Measurements from ENCODE around the gene ETS1. TPM values are rescaled to one million over a fixed set of nuclear protein-coding genes. Genes with fewer than 3 reads are reported as not detected.

The ETS1 gene
- total RNA-seq, 1 experiment from 2014 or later: 135 TPM

DNA sequence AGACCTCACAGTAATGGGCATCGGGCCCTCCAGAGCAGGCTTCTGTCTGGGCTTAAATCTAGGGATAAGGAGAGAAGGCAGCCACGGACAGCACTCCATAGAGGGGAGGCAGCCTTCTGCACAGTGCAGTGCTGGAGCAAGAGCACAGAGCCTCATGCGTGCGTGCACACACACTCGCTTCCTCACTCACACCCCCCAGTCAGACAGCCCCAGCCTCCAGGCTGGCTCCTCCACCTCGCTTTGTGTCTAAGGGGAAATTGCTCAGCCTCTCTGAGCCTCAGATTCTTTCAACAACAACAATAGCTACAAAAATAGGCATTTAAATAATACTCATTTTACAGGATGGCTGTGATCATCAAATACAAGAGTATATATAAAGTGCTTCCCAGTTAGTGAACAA is 26.7 kb upstream of the ETS1 start:
- Histone ChIP-seq H3K36me3 (ENCODE audit: insufficient read depth, low read length) (no peaks in the 10 kb centered on the region), H3K79me2 (ENCODE audit: low read length) (no peaks in the 10 kb centered on the region), H3K27me3 (ENCODE audit: low read length) (no peaks in the 10 kb centered on the region), H3K4me1 (ENCODE audit: low read length) (peaks cover 48% of the 10 kb centered on the region), H3K27ac (ENCODE audit: low read length) (no peak overlapping the region), H3K9ac (ENCODE audit: low read length) (no peak overlapping the region), H4K20me1 (ENCODE audit: insufficient read depth, low read depth, low read length) (no peaks in the 10 kb centered on the region), H3K9me3 (ENCODE audit: low read length) (no peaks in the 10 kb centered on the region), H3K4me2 (ENCODE audit: low read depth, low read length, poor library complexity, severe bottlenecking) (no peak overlapping the region), H2AFZ (ENCODE audit: low read length) (no peak overlapping the region), H3K4me3 (ENCODE audit: low read length) (no peak overlapping the region), H3K9me2 (replicated peaks; ENCODE audit: insufficient read depth, low read length) (no peaks in the 10 kb centered on the region)
- no peak for DNase-seq

DNA sequence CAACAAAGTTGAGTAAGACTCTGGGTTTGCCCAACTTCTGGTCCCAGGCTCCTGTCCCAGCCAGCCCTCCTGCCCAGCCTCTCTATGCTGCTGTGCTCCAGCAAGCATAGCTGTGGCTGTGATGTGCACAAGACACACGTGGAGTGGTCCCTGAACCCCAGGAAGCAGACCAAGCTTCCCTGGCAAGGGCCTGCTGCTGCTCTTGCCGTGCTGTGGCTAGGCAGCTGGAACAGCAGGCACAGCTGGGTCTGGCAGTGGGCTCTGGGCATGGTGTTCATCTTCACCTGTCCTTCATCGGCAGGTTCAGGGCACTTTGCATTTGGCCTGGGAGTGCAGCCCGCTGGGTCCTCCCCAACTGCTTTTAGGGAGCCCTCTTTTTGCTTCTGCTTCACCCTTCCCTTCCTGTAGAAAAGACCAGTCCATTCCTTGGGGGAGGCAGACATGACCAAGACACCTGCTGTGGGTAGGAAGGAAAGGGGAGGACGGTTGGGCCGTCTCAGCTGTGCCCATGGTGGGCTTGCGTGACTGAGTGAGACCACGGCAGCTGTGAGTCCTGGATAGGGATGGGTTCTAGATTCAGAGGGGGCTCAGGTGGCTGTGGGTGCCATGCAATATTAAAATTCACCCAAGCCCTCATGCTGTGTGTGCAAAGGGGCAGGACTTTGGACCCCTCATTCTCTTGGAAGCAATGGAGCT is 26.1 kb upstream of the ETS1 start:
- Histone ChIP-seq H3K9ac (ENCODE audit: low read length) (peak overlapping the region; percentile 72), H3K4me1 (ENCODE audit: low read length) (peaks cover 54% of the 10 kb centered on the region), H4K20me1 (ENCODE audit: insufficient read depth, low read depth, low read length) (no peaks in the 10 kb centered on the region), H3K27ac (ENCODE audit: low read length) (peak overlapping the region; percentile 100; the same call in 1 of the 2 replicates), H3K27me3 (ENCODE audit: low read length) (no peaks in the 10 kb centered on the region), H3K79me2 (ENCODE audit: low read length) (no peaks in the 10 kb centered on the region), H3K9me3 (ENCODE audit: low read length) (no peaks in the 10 kb centered on the region), H3K4me3 (ENCODE audit: low read length) (no peak overlapping the region), H3K9me2 (replicated peaks; ENCODE audit: insufficient read depth, low read length) (no peaks in the 10 kb centered on the region), H3K36me3 (ENCODE audit: insufficient read depth, low read length) (no peaks in the 10 kb centered on the region), H3K4me2 (ENCODE audit: low read depth, low read length, poor library complexity, severe bottlenecking) (peak overlapping the region; percentile 29), H2AFZ (ENCODE audit: low read length) (peak overlapping the region; percentile 43; the same call in 1 of the 2 replicates)
- DNase-seq: no peak

DNA sequence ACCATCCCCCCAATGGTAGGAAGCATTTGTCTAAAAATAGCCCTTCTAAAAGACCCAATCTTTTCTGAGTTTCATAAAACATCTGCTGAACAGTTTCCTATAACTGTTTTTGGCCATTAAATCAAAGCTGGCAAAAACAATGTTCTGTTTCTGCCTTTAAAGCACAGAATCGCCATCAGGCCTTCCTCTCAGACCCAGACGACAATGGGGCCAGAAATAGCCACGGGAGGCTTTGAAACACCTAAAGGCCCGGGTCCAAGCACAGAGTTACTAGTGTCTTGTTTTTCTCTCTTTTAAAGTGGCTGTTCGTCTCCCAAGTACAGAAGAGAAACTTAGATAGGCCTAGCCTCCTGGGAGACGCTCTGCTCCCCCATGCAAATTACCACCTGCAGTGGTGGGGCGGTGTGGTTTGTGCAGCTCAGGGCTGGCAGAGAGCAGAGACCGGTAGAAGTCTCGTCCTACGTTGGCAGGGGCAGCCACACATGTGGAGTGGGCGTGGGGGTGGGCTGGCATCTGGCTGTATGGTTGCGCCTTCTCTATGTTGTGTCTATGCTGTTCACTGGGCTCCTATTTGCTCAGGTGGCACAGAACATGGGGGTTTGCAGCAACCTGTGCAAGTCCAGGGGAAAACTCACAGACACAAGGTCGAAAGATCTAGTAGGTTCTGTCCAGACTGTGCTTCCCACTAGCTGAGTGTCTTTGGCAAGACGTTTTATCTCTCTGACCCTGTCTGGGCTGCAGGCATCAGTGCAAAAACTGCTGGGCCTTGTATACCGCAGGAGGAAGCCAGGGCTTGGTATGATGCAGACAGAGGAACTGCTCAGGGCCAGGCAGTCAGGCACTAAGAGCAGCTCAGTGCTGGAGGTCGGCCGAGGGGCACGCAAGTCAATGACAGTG is 23.6 kb upstream of the ETS1 start:
- Histone ChIP-seq H4K20me1 (ENCODE audit: insufficient read depth, low read depth, low read length) (no peaks in the 10 kb centered on the region), H3K27ac (ENCODE audit: low read length) (peak overlapping the region; percentile 100), H3K4me1 (ENCODE audit: low read length) (peaks cover 56% of the 10 kb centered on the region), H3K9me2 (replicated peaks; ENCODE audit: insufficient read depth, low read length) (no peaks in the 10 kb centered on the region), H3K36me3 (ENCODE audit: insufficient read depth, low read length) (no peaks in the 10 kb centered on the region), H3K4me3 (ENCODE audit: low read length) (peak overlapping the region; percentile 64), H3K9ac (ENCODE audit: low read length) (peak overlapping the region; percentile 74), H3K9me3 (ENCODE audit: low read length) (no peaks in the 10 kb centered on the region), H3K4me2 (ENCODE audit: low read depth, low read length, poor library complexity, severe bottlenecking) (peak overlapping the region; percentile 81), H3K27me3 (ENCODE audit: low read length) (no peaks in the 10 kb centered on the region), H3K79me2 (ENCODE audit: low read length) (no peaks in the 10 kb centered on the region), H2AFZ (ENCODE audit: low read length) (no peak overlapping the region)
- peak; percentile 95 for DNase-seq

DNA sequence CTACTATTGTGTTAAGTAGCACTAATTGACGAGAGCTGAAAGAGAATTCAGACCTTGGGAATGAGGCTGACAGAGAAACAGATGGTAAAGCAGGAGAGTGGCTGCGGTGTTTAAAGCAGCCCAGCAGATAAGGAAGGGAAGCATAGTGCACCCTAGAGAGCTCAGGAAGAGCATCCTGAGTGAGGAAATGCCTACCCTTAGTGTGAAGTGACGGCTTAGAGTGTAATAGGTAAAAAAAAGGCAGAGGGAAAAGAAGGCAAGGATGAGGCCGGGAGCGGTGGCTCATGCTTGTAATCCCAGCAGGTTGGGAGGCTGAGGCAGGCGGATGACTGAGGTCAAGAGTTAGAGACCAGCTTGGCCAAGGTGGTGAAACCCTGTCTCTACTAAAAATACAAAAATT is 22.4 kb upstream of the ETS1 start:
- H4K20me1 ChIP-seq (ENCODE audit: insufficient read depth, low read depth, low read length): no peaks in the 10 kb centered on the region
- peaks cover 68% of the 10 kb centered on the region for H3K4me1 ChIP-seq (ENCODE audit: low read length)
- H3K36me3 ChIP-seq (ENCODE audit: insufficient read depth, low read length): no peaks in the 10 kb centered on the region
- no peaks in the 10 kb centered on the region for H3K79me2 ChIP-seq (ENCODE audit: low read length)
- peak overlapping the region; percentile 44 for H3K9ac ChIP-seq (ENCODE audit: low read length)
- no peaks in the 10 kb centered on the region for H3K9me3 ChIP-seq (ENCODE audit: low read length)
- no peak overlapping the region for H2AFZ ChIP-seq (ENCODE audit: low read length)
- H3K27me3 ChIP-seq (ENCODE audit: low read length): no peaks in the 10 kb centered on the region
- DNase-seq: no peak
- no peak overlapping the region for H3K4me3 ChIP-seq (ENCODE audit: low read length)
- H3K27ac ChIP-seq (ENCODE audit: low read length): peak overlapping the region; percentile 100
- no peaks in the 10 kb centered on the region for H3K9me2 ChIP-seq (replicated peaks; ENCODE audit: insufficient read depth, low read length)
- peak overlapping the region; percentile 81 for H3K4me2 ChIP-seq (ENCODE audit: low read depth, low read length, poor library complexity, severe bottlenecking)

DNA sequence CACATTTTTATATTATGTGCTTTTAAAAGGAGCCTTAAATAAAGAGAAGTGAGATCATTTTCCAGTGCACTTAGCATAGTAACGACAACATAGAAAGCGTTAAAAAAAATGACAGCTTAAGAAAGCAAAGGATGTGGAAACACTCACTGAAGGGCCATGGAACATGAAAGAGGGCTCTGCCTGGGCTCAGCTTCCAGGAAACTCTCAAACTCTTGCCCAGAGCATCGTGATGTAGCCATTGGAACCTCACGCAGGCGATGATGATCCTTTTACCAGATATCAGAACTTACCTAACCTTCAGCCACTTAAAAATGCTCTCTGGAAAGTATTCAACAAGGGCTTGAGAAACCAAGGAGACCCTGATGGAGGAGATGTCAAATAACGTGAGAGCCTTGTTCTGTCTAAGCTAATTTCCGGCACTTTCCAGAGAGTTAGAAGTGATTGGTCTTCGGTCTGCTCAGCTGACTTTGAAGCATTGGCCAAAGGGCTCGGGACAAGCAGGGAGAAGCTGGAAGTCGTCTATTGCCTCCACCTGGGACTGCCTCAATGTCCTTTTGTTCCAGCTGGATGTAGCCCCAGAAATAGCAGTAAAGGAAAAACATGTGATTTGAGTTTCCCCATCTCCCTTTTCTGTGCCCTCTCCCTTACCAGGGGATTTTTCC is 21.5 kb upstream of the ETS1 start:
- Histone ChIP-seq H3K79me2 (ENCODE audit: low read length) (no peaks in the 10 kb centered on the region), H3K36me3 (ENCODE audit: insufficient read depth, low read length) (no peaks in the 10 kb centered on the region), H3K27ac (ENCODE audit: low read length) (no peak overlapping the region), H3K9me2 (replicated peaks; ENCODE audit: insufficient read depth, low read length) (no peaks in the 10 kb centered on the region), H3K27me3 (ENCODE audit: low read length) (no peaks in the 10 kb centered on the region), H4K20me1 (ENCODE audit: insufficient read depth, low read depth, low read length) (no peaks in the 10 kb centered on the region), H3K4me1 (ENCODE audit: low read length) (peaks cover 76% of the 10 kb centered on the region), H3K9me3 (ENCODE audit: low read length) (no peaks in the 10 kb centered on the region), H3K4me3 (ENCODE audit: low read length) (no peak overlapping the region), H2AFZ (ENCODE audit: low read length) (no peak overlapping the region), H3K9ac (ENCODE audit: low read length) (no peak overlapping the region; the same call in 1 of the 2 replicates), H3K4me2 (ENCODE audit: low read depth, low read length, poor library complexity, severe bottlenecking) (no peak overlapping the region)
- DNase-seq: no peak

DNA sequence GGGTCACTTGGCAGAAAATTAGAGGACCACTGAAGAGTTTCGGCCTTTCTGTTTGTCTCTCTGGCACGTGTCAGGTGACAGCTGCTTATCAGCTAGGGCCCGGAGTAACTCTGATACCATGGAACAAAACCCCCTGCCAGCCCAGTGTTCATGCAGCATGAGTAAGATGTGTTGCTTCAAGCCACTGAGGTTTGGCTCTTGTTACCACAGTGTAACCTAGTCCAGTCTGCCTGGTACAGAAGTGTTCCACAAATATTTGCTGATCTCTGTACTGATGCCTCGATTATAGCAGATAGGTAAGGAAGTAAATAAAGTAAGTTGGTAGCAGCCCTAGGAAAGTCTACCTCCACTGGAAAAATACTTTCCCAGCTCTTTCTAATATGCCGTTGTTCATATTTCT is 20.5 kb upstream of the ETS1 start:
- DNase-seq: no peak
- no peak overlapping the region for H3K27ac ChIP-seq (ENCODE audit: low read length)
- H3K4me3 ChIP-seq (ENCODE audit: low read length): no peak overlapping the region
- no peaks in the 10 kb centered on the region for H3K9me3 ChIP-seq (ENCODE audit: low read length)
- no peaks in the 10 kb centered on the region for H3K9me2 ChIP-seq (replicated peaks; ENCODE audit: insufficient read depth, low read length)
- H3K36me3 ChIP-seq (ENCODE audit: insufficient read depth, low read length): no peaks in the 10 kb centered on the region
- no peak overlapping the region for H2AFZ ChIP-seq (ENCODE audit: low read length)
- H3K79me2 ChIP-seq (ENCODE audit: low read length): no peaks in the 10 kb centered on the region
- no peak overlapping the region for H3K9ac ChIP-seq (ENCODE audit: low read length)
- H3K4me2 ChIP-seq (ENCODE audit: low read depth, low read length, poor library complexity, severe bottlenecking): no peak overlapping the region
- H3K27me3 ChIP-seq (ENCODE audit: low read length): no peaks in the 10 kb centered on the region
- H3K4me1 ChIP-seq (ENCODE audit: low read length): peaks cover 76% of the 10 kb centered on the region
- H4K20me1 ChIP-seq (ENCODE audit: insufficient read depth, low read depth, low read length): no peaks in the 10 kb centered on the region

DNA sequence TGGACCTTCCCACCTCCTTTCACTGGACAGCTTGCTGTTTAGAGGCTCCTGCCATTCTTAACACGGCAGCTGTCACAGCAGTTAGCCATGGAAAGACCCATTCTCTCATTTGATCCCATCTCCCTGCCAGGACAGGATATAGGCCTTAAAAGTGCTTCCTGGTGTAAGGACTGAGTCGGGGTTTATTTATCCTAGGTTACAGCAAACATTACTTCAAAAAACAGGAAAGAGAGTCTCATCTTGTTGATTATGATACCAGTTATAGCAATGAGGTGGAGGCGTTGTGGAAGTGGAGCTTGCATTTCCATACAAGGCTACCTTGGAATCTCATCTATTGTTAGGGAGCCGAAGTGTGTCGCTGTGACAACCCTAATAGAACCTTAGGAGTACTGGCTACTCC is 17.4 kb upstream of the ETS1 start:
- Histone ChIP-seq H3K9me3 (ENCODE audit: low read length) (no peaks in the 10 kb centered on the region), H4K20me1 (ENCODE audit: insufficient read depth, low read depth, low read length) (no peaks in the 10 kb centered on the region), H3K27ac (ENCODE audit: low read length) (peak overlapping the region; percentile 90), H3K4me2 (ENCODE audit: low read depth, low read length, poor library complexity, severe bottlenecking) (peak overlapping the region; percentile 70), H2AFZ (ENCODE audit: low read length) (no peak overlapping the region), H3K4me1 (ENCODE audit: low read length) (peaks cover 60% of the 10 kb centered on the region), H3K9ac (ENCODE audit: low read length) (no peak overlapping the region), H3K79me2 (ENCODE audit: low read length) (no peaks in the 10 kb centered on the region), H3K4me3 (ENCODE audit: low read length) (no peak overlapping the region), H3K36me3 (ENCODE audit: insufficient read depth, low read length) (no peaks in the 10 kb centered on the region), H3K9me2 (replicated peaks; ENCODE audit: insufficient read depth, low read length) (no peaks in the 10 kb centered on the region), H3K27me3 (ENCODE audit: low read length) (no peaks in the 10 kb centered on the region)
- no peak for DNase-seq
